GM19372 (cell line): Measurements from ENCODE around the gene TOR4A.
A peak's percentile ranks its signal among the peaks of the same experiment; 100 is the strongest.
"Not testable (repeated sequence)": the region's sequence is repeated elsewhere in the genome, so short reads cannot be mapped to it uniquely, and the experiment has no call there.

Experiments used
- ATAC-seq: cut with Tn5 transposase; IDR thresholded peaks from one replicate; pipeline ENCODE4 v1.9.1; 2021; ENCODE audit warnings: mild to moderate bottlenecking, low read depth, moderate library complexity; ENCODE audit not compliant: unreplicated experiment

Gene TOR4A

DNA sequence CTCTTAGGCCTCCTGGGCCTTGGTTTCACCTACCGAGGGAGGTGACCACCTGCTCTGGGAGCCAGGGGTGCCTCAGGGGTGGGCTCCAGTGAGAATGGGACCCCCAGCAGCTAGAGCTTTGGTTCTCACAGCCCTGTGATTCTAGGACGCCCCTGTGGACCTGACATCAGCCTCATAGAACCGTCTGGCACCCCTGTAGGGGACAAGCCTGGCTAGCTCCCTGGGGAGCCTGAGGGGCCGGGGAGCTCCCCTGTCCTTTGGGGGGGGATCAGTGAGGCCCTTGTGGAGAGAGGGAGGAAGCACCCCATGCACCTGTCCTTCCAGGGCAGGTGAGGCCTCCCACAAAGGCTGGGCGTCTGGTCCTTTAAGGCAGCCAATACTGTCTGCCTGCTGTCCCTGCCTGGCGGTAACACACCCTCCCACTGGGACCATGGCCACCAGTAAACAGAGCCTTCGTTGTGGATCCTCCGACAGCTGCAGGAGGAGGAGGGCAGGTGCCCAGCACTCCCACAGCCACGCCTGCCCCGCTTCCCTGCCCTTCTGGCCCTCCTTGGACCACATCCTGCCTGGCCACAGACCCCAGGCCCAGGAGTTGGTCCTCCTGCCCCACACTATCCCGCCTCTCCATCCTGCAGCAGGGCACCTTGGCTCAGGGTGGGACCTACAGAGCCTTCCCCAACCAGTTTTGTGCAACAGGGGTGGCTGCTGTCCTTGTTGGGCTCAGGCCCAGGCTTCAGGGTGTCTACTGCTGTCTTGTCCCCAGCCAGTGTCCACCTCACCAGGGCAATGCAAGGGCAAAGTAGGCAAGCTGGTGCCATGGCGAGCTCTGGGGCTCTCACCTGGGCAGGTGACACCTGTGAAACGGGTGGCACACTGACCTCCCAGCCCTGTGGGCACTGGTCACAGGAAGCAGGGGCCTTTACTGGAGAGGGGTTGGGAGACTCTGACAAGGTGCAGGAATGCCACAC lies 39.5 kb upstream of the TOR4A start:
- ATAC-seq, result no peak

DNA sequence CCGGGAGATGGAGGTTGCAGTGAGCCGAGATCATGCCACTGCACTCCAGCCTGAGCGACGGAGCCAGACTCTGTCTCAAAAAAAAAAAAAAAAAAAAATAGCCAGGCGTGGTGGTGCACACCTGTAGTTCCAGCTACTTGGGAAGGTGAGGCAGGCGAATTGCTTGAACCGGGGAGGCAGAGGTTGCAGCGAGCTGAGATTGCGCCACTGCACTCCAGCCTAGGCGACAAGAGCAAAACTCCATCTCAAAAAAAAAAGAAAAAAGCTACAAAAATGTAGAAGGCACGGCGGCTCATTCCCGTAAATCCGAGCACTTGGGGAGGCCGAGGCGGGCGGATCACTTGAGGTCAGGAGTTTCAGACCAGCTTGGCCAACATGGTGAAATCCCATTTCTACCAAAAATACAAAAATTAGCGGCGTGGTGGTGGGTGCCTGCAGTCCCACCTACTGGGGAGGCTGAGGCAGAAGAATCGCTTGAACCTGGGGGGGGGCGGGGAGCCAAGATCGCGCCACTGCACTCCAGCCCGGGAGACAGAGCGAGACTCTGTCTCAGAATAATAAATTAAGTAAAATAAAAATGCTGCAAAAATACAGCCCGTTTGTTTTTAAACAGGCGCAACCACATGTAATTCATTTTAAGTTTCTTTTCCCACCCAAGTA lies 37.9 kb upstream of the TOR4A start:
- ATAC-seq, result not testable (repeated sequence)

DNA sequence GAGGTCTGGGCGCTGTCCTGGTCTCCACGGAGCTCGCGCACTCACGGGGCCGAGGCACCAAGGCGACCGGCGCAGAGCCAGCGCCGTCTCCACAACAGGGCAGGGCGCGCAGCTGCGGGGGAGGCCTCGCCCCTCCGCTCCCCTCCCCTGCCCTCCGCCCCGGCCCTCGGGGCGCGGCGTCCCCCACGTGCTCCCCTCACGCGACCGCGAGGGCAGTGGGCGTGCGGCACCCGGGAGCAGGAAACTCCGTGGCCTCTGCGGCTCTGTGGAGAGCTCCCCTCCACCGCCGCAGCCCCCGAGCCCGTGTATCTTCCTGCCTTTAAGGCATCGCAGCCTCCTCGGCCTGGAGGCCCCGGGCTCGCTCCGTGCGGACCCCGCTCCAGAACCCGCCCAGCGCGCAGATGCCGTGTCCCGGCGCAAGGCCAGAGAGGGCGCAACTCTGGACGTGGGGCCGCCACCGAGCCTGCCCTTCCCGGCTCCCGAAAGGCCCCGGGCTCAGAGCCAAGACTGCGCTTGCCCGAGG lies 37.1 kb upstream of the TOR4A start:
- peak; percentile 13 for ATAC-seq

DNA sequence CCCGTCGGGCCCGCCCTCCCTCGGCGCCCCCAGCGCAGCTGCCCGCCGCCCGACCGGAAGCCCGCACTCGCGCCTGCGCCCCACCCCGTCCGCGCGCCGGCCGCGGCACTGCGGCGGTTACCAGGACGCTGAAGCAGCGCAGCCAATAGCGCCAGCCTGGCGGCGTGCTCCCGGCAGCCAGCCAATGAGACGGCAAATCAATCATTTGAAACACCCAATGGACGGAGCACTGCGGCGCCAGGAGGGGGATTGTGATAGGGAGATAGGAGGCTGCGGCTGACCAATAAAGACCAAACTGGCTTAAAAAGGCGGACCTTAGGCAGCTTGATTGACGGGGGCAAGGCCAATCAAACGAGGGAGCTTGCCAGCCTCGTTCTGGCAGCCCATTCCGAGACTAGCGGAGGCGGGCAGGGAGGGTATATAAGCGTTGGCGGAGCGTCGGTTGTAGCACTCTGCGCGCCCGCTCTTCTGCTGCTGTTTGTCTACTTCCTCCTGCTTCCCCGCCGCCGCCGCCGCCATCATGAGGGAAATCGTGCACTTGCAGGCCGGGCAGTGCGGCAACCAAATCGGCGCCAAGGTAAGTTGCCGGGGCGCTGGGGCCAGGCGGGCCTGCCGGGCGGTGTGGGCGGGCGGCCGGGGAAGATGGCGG lies 36.6 kb upstream of the TOR4A start, which contains the start of gene TUBB4B:
Gene TUBB4B, plus strand, starts transcription at position 447 of the 649 bp plus-strand sequence. Its CDS starts 74 bp downstream, at position 521.
- ATAC-seq, result peak; percentile 55

DNA sequence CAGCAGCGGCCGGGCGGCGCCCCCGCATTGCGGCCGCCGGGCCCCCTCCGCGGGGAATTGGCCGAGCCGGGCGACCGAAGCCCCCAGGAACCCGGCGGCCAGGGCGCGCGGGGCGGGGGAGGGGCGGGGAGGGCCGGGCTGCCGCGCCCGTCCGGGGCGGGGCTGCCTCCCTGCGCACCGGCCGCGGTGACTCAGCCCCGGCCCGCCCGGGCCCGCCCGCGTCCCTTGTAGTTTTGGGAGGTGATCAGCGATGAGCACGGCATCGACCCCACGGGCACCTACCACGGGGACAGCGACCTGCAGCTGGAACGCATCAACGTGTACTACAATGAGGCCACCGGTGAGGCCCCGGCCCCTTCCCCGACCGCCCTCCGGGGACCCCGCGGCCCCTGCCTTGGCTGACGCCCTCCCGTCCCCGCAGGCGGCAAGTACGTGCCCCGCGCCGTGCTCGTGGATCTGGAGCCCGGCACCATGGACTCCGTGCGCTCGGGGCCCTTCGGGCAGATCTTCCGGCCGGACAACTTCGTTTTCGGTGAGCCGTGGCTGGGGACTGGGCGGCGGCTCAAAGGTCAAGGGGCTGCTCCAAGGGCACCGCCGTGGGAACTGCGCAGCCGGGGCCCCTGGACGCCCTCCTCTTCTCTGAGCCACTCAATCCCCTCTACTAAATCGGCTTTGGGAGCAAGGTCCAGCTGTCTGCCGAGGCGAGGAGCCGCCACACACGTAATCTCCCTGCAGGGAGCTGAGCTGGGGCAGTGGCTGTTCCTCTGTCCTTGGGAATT lies 35.8 kb upstream of the TOR4A start:
- ATAC-seq, result no peak

DNA sequence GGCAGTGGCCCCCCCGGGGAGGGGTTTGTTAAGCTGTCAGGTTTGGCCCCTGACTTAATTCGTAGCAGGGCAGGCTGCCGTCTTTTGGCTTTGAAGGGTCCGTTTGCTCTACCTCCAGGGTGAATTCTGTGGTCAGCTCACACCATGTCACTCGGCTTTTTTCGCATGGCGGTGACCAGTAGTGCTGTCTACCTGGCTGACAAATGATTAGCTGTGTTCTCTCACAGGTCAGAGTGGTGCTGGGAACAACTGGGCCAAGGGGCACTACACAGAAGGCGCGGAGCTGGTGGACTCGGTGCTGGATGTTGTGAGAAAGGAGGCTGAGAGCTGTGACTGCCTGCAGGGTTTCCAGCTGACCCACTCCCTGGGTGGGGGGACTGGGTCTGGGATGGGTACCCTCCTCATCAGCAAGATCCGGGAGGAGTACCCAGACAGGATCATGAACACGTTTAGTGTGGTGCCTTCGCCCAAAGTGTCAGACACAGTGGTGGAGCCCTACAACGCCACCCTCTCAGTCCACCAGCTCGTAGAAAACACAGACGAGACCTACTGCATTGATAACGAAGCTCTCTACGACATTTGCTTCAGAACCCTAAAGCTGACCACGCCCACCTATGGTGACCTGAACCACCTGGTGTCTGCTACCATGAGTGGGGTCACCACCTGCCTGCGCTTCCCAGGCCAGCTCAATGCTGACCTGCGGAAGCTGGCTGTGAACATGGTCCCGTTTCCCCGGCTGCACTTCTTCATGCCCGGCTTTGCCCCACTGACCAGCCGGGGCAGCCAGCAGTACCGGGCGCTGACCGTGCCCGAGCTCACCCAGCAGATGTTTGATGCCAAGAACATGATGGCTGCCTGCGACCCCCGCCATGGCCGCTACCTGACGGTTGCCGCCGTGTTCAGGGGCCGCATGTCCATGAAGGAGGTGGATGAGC lies 35.0 kb upstream of the TOR4A start:
- ATAC-seq, result no peak

DNA sequence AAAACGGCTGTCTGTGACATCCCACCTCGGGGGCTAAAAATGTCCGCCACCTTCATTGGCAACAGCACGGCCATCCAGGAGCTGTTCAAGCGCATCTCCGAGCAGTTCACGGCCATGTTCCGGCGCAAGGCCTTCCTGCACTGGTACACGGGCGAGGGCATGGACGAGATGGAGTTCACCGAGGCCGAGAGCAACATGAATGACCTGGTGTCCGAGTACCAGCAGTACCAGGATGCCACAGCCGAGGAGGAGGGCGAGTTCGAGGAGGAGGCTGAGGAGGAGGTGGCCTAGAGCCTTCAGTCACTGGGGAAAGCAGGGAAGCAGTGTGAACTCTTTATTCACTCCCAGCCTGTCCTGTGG lies 34.3 kb upstream of the TOR4A start:
- ATAC-seq, result not testable (repeated sequence)

DNA sequence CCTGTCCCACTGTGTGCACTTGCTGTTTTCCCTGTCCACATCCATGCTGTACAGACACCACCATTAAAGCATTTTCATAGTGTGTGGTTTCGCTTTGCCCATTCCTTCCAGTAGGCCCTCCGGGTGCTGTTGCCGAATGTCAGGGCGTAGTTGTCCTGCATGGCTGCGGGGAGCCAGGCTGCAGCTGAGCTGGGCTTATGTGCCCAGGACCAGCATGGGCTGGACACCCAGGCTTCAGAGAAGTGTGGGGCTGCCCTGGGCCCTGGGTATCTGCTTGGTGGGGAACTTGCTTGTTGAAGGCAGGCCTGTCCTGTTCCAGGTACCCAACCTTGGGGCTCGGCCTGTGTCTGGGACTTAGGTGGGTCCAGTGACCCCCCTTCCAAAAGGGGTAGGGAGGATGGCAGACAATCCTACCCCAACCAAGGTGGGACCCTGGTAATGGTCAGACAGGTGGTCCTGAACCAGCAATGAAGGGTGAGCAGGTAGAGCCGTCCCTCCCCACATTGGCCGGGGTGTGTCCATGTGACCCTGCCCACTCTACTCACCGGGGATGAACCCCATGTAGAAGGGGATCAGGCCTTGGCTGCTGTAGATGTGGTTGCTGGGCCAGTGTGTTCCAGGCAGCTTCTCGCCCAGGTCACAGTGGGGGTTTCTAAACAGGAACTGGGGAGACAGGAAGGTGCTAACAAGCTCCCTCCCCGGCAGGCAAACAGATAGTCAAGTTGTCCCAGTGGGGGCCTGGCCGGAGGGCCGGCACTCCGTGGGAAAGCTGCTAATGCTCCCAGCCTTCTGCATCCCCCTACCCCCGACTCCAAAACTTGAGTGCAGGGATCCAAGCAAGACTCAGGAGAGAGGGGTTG lies 33.7 kb upstream of the TOR4A start:
- ATAC-seq, result no peak

DNA sequence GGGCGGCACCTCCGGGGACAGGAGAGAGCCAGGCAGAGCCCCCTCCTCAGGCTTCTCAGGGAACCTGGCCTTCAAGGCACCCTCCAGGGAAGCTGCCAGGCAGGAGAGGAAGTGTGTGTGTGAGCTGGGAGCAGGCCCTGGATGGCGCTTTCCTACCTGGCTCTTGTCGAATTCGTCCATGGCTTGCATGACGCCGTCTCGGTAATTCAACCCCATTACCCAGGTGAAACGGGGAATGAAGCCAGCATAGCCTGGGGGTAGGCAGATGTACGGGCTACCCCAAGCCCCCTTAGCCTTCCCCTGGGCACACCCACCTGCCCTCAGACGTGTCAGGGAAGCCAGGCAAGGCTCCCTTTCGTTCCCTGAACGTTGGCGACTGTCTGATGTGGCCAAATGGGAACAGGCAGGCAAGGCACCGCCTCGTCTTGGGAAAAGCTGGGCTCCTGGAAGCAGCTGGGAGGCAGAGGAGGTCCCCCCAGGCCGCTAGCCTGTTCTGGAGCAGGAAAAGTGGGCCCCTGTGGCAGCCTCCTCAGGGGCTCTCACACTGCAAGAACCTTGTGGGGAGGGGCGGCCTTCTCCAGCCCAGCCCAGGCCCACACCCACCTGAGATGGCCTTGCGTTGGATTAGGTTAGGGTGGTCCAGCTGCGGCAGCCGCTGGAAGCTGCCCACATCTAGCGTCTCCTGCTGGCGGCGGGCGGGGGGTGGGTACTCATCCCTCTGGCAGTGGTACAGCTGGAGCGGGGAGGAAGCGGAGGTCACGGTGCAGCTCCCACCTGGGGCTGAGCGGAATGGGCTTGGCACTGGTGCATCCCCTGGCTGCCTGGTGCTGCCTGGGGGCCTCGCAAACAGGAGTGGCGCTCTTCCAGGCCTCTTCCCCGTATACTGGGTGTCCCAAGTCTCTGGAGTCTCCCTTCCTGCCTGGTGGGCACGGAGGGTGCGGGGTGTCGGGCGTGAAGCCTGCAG lies 32.8 kb upstream of the TOR4A start:
- no peak for ATAC-seq

DNA sequence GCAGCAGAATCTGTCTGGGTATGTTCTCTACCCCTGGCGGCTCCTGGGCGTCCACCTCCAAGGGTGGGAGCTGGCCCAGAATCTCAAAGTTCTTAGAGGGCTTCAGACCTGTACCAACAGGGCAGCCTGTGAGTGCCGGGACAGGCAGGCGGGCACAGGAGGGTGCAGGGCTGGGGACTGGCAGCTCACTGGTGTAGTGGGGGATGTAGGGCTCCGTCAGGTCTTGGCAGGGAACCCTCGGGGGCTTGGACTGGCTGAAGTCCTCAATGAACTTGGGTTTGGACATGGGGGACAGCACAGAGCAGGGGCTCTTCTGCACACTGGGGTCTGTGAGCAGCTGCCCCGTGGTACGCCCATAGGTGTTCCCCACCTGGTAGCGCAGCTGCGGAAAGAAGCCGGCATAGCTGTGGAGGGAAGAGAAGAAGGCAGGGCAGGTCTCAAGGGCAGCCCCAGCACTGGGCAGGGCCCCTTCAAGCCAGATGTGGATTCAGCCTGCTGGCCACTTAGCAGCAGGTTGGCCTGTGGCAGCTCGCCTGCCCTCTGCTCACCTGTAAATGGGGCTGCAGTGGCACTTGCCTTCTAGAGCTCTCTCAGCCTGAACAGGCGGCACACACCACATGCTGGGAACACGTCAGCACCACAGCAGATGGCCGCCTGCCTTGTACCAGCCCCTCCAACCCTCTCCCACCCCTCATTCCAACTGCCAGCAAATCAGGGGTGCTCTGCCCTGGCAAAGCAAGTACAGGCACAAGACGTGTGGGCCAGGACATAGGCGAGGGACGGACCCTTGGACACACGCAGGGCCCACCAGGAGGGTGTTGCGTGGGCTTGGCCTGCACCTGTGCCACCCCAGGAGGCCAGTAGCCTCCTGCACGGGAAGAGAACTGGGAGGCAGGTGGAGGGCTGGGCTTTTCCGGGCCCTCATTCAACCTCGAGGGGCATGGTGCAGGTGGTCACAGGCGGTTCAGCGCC lies 31.8 kb upstream of the TOR4A start:
- no peak for ATAC-seq

DNA sequence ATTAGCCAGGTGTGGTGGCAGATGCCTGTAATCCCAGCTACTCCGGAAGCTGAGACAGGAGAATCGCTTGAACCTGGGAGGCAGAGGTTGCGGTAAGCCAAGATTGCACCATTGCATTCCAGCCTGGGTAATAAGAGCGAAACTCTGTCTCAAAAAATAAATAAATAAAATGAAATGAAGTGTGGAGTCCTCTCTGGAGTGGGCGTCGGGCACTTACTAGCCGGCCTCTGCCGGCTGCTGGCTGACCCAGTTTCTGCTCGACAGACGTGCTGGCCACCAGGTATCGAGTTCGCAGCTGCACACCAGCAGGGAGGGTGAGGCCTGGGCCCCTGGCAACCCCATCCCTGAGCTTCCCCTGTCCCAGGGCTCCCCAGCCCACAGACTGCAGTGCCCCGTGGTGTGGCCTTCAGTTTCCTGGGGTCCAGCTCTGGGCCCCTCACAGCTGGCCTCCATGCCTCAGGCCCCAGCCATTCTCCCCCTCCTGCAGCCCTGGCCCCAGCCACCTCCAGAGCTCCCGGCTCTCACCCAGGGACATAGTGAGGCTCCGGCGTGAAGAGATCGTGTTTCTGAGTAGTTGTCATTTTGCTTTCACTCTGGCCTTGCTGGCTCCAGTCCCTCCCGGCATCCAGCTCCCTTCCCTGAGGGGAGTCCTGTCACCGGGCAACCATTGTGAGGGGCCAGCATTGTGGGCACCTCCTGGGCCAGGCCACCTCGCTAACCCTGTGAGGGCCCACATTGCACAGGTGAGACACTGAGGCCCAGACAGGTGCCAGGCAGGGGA lies 30.2 kb upstream of the TOR4A start:
- ATAC-seq, result no peak

DNA sequence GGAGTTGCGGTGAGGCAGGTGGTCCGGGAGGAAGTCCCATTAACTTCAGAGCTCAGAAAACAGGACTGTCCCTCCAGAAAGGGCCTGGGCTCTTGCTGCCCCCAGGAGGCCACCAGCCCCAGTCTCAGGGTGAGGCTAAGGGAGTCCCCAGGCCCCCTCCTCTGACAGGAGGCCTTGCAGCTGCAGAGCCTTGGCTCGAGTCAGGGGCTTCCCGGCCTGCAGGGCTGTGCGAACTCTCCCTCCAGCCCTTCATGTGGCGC lies 29.7 kb upstream of the TOR4A start:
- no peak for ATAC-seq

DNA sequence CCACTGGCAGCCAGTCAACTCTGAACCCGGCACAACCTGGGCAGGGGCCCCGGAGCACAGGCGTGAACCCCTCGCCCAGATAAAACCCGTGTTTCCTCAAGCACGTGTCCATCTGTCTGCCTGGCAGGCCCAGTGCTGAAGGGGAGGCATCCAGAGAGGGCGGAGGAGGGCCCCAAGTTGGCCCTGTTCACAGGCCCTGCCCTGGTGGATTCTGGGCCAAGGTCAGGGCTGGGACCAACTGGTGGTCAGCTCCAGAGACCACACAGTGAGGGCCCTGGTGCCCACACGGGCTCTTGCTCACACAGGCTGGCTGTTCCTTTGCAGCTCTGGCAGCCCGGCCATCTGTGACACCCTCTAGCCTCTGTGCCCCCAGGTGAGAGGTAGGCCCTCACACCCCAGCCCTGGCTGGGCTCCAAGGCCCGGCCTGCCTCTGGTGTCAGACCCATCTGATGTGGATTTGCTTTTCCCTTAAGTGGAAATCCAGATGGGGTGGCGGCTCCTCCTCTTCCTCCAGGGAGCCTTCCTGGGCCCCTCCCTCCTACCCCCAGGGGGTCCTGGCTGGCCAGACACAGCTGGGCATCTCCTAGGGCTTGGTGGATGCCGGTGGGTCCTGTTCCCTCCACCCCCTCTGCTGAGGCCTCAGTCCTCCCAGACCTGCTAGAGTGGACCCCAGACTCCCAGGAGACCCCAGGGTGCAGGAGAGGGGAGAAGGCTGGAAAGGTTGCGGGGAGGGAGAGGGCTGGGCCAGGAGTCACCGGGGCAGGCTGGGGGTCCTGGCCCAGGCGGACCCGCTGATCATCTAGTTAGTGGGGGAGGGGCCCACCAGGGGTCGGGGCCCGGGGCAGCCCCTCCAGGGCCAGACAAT lies 27.0 kb upstream of the TOR4A start:
- ATAC-seq, result no peak

DNA sequence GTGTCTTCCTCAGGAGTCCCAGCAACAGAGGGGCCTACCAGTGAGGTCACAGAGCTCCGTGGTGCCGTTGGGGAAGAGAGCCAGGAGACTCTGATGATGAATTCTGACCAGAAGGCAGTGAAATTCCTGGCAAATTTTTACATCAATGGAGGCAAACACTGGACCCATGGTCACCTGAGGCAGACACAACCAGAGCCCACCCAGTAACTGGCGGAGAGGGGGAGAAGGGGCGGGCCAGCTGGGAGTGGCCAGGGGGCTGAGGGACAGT lies 26.4 kb upstream of the TOR4A start, which contains the start of gene STPG3:
Gene STPG3, plus strand, starts transcription at position 93 of the 268 bp plus-strand sequence. Its CDS starts 1 bp downstream, at position 94.
- no peak for ATAC-seq
